Amniotic epithelial cell (primary cell): ENCODE measurements around the gene CYP2R1.
A peak's percentile ranks its signal among the peaks of the same experiment; 100 is the strongest.

ENCODE experiments used
- DNase-seq: peaks from one replicate; pipeline ENCODE4 v3.0.0-alpha.2; 2010; ENCODE audit warnings: low read depth

CYP2R1 gene, protein sequence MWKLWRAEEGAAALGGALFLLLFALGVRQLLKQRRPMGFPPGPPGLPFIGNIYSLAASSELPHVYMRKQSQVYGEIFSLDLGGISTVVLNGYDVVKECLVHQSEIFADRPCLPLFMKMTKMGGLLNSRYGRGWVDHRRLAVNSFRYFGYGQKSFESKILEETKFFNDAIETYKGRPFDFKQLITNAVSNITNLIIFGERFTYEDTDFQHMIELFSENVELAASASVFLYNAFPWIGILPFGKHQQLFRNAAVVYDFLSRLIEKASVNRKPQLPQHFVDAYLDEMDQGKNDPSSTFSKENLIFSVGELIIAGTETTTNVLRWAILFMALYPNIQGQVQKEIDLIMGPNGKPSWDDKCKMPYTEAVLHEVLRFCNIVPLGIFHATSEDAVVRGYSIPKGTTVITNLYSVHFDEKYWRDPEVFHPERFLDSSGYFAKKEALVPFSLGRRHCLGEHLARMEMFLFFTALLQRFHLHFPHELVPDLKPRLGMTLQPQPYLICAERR

DNA sequence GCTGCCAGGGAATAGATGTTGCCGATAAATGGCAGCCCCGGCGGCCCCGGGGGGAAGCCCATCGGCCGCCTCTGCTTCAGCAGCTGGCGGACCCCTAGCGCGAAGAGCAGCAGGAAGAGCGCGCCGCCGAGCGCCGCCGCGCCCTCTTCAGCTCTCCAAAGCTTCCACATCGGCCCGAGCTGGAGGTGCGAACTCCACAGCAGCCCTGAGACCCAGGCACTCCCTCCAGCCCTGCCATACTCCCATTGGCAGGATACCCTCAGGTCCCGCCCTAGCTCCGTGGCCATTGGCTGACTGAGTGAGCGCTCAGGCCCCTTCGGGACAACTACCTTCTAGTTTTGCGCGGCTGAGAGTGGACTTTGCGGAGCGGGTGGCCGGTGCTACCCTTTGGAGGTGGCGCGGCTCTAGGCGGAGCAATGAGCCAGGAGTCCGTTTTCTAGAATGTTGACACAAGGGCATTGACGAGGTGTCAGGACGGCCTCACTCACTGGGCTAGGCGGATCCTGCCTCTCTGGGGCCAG, at the start of gene CYP2R1:
Gene CYP2R1, minus strand, starts transcription at position 196 of the 521 bp plus-strand sequence. Its CDS starts 26 bp downstream, at position 170.
- DNase-seq = peak; percentile 96

DNA sequence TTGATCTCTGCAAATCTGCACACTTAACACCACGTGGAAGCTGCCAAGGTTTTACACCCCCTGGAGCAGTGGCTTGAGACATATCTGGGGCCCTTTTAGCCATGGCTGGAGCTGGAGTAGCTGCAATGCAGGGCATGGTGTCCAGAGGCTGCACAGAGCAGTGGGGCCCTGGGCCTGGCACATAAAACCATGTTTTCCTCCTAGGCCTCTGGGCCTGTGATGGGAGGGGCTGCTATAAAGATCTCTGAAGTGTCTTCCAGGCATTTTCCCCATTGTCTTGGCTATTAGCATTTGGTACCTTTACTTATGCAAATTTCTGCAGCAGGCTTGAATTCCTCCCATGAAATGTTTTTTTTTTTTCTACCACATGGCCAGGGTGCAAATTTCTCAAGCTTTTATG, 46.9 kb upstream of the CYP2R1 start:
- no peak for DNase-seq

DNA sequence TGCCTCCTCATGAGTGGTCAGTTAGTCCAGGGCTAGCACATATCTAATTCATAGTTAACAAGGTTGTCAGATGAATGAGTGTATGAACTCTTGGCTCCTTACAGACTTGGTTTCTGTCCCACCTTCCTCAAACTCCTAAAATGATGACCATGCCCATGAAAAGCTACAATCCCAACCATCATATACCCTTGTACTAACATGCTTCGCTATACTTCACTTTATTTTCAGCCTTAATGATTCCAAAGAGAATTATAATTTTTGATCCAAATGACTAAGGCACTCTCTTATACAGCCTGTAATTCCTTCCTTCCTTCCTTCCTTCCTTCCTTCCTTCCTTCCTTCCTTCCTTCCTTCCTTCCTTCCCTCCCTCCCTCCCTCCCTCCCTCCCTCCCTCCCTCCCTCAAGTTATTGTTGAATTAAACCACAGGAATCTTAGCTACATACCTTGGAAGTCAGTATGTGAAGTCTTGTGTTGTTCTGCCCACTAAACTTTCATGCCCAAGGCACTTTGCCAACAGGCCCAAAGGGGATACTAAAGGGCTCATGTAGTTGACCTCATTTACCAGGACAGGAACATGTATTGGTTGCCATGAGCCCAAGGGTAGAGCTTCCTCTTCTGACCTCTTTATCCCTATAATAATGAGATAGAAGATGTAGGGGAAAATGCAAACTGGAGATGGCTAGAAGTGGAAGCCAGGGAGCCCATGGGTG, 42.8 kb upstream of the CYP2R1 start:
- DNase-seq = no peak

DNA sequence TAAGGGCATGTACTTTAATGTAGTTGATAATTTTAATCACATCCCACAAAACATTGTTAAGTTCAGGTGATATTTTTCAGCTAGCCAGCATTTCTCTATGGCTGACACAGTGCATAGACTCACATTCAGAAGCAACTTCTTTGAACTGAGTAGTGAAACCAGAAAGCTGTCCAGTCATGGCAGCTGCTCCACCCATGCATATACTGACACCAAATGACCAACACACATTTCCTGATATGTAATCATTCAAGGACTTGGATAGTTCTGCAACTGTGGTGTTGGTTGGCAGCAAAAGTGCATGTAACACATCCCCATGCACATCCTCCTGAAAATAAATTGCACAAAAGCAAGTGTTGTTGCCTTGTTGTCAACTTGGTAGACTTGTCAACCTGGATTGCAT, 40.4 kb upstream of the CYP2R1 start:
- no peak for DNase-seq

DNA sequence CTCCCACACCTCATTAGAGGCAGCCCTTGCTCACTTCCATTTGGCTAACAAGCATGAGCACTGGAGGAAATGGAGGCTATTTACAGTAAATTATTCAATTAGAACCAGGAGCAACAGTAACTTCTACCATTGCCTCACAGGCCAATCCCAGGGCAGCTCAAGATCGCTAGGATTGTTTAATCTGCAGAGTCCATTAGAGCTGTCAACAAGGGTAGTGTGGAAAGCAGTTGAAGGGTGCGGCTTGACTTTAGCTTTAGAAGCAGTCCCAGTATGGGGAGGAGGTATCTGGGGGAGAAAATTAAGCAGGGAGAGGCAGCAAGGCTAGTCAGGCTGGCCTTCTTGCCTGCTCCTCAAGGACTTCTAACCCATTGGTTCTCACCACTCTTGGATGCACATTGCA, 38.3 kb upstream of the CYP2R1 start:
- no peak for DNase-seq

DNA sequence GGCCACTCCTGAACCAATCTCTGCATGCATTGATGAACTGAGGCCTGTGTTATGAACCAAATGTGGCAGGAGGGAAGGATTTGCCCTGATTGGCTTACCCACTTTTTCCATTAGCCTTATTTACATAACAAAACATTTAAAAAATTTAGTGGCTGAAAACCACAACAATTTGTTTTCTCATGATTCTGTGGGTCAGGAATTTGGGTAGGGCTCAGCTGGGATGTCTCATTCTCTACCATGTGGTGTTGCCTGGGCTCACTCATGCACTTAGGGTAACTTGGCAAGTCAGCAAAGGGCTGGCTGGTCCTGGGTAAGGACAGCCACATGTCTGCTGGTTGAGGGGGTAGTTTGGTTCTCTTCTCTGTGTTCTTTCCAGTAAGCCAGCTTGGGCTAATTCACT, 35.1 kb upstream of the CYP2R1 start:
- DNase-seq = peak; percentile 11

DNA sequence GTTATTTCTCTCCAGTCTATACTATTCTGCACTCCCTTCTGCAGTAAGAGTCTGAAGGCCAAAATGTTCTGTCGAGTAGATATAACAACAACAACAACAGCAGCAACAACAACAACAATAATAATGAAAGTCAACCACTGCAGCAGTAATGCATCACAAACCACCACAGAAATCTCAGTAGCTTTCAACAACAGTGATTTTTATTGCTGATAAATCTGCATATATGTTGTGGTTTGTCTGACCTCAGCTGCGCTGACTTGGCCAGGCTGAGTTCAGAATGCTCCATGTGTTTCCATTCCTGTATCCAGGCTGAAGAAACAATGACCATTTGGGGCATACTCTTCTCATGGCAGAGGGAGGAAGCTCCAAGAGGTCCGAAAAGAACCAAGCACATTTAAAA, 32.3 kb upstream of the CYP2R1 start:
- DNase-seq = no peak

DNA sequence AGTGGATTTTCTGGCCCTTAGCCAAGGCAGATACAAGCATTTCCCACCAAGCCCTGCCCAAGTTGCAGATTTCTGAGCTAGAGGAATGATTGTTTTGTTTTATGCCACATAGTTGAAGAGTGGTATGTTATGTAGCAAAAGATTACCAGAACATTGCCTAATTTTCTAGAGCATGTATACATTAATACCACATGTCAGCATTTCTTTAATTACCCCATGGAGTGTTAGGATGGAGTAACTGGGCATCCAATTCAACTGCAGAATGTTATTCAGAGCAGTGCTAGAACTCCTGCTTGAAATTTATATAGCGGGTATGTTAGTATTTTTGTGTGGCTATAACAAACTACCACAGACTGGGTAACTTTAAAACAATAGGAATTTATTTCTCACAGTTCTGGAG, 24.4 kb upstream of the CYP2R1 start:
- DNase-seq = no peak

DNA sequence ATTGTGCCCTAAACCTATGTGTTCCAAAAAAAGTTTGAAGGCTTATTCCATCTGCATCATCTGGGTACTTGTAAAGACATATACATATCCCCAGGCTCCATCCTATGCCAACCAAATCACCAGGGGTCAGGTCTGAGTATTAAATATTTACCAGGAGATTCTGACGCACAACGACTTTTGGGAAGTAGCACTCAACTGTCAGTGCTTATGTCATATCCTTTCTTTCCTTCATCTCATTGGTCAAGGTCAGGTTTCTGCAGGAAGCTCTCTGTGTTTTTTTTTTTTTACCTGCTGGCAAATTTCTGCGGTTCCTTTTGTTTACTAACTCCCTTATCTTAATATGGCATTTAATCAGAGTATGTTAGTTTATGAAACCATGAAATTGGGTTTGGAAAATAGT, 22.5 kb upstream of the CYP2R1 start:
- DNase-seq = no peak

DNA sequence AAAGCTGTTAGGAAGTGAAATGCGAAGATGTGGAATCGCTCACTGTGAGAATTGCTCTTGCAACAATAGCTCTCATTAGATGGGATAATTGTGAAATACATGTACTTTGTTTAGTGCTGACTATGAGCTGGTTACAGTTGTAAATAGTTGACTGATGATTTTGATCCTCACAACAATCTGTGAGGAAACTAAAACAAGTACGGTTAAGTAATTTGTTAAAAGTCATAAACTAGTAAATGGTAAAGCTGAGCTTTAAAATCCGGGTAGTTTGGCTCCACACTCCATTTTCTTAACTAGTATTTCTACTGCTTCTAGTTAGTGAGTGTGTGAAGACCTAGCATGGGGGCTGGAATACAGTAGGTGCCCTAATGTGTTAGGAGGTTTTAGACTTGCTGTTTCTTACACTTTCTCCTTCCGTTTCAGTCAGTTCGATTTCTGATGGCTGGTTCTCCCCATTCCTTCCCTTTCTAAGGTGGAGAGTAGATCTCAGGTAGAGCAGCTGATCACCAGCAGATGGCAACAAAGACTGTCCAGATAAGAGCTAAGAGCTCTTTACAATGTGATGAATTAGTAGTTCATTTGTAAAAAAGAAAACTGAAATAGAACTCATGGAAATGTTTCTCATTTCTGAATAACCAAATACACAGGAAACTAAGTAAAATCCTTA, 16.3 kb upstream of the CYP2R1 start:
- DNase-seq = peak; percentile 62

DNA sequence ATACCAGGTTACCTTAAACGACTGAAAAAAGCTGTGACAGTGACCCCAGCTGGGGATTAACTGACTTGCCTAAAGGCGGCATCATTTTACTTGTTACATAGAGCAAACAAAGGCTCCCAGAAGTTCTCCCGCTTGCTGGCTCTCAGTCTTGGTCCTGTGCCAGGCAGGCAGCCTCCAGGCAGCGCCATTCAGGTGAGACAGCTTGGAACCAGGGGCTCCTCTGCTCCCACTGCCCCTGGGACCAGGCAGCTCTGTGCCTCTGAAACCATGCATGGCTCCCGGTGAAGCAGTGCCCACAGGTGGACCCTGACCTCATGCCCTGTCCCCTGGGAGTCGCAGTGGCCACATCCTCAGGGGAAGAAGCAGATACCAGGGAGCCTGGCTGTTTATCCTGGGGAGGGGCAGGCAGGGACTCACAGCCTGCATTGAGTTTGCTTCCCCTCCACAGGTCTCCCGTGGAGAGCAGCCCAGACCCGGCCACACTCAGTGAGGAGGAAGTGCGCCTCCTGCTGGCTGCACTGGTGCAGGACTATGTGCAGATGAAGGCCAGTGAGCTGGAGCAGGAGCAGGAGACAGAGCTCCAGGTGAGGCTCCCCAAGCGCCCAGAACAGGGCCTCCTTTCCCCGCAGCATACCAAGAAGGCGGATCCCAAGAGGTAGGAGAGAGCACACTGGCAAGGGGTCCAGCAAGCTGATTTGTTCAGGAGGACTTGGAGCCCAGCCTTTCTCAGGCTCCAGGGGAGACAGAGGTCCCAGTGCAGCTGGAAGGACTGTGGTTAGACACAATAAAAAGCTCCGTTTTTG, 15.6 kb upstream of the CYP2R1 start:
- peak; percentile 38 for DNase-seq

DNA sequence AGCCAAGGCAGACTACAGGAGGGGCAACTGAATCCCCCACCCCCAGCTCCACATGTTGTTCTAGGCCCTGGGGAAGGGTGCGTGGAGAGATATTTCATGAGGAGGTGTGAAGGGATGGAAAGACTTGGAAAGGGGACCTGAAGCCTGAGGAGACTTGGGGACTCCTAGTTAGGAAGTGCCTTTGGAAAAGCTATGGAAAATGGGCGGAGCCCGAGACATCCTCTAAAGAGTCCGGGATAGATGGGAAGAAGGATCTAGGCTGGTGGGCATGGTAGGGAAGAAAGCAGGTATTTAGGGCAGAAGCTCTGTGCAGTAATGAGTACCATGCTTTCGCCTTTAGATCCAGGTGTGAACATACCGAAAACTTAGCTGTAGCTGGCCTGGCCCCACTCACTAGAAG, 15.0 kb upstream of the CYP2R1 start:
- DNase-seq = no peak

DNA sequence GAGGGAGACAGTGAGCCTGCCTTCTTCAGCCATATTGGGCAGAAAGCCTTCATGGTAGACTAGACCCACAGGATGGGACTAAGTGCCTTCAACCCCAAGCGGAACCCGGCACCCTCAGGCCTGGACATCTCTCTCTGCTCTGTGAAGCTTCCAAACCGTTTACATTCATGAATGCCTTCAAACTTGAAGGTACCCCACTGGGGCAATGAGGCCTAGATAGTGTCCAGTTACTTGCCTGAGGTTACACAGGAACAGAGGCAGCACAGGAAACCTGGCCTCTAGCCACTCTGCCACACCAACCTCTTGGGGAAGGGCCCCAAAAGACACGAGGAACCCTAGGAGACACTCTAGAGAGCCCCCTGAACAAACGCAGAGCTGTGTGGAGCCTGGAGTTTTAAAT, 14.5 kb upstream of the CYP2R1 start:
- no peak for DNase-seq

DNA sequence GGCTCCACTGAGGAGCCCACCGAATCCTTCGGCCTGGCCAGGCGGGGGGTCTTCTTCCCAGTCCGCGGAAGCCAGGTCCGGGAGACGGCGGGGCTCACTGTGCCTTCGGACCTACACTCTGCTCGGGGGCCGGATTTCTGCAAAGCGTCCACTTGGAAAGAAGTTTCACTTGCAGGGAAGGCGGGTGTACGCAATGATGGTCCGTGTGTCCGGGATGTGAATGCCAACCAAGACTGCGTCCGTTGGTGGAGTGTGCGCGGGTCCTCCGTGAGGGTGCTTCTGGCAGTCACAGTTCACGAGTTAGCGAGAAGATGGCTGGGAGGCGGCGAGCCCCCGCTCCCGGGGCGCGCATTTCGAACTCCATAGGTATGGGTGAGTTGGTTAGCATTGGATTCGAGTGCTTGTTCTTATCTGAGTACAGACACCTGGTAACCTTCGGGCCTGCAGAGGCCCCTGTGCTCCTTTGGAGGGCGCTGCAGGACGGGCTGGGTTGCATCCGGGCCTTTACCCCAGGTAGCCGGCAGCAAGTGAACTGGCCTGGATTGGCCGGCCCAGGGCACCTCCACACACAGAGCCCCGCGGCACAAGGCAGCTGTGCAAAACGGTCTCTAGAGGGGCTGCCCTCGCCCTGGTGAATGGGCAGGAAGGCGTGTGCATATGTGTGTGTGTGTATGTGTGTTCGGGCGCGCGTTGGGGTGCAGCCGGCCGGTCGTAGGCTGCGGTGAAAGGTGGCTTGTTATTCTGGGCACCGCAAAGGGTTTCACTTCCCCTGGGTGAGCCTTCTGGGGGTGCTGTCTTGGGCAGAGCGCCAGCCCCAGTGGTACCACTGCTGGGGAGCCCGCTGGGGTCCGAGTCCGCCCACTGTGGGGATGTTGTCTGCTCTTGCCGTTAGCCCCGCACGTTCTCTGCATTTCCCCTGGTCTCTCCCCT, 13.3 kb upstream of the CYP2R1 start:
- DNase-seq = peak; percentile 47

DNA sequence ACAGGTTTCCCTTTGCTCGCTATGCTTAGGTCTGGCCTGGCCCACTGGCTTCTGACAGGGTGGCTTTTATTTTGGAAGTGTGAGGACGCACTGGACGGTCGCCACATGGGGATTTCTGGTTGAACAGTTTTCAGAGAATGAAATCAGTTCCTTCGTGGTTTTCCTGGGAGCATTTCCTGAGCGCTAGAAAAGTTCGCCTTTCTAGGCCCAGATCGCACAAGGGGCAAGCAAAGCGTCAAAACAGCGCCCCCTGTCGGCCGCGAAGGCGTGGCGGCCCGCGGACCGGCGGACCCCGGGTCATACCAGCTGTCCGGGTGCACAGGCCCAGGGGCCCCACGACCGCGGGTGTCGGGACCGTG, 12.7 kb upstream of the CYP2R1 start:
- DNase-seq = peak; percentile 58

DNA sequence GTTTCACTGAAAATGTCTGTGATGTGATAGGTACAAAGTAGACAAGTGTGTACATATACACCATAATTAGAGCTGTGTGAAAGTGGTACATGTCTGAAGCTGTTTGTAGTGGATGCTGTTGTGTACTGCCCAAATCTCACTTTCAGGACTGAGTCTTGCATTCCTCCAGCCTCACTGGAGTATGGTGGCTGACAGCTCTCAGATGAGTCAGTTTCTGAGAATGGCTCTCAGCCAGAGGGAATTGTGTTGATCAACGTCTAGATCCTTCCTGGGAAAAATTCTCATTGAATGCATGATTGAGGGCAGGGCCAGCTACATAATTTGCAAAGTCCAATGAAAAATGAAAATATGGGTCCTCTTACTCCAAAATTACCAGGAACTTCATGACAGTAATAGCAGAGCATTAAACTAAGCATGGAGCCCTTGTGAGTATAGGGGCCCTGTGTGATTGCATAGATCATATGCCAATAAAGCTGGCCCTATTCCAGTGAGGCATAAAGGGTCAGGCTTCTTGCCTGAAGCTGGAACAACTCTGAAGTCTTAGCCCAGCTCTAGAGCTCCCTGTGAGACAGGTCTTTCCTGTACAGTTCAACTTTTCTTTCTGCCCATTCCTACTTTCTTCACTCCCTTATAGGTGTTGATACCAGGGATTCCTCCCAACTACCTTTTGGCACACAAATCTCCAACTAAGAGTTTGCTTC, 10.8 kb upstream of the CYP2R1 start:
- DNase-seq = peak; percentile 87

DNA sequence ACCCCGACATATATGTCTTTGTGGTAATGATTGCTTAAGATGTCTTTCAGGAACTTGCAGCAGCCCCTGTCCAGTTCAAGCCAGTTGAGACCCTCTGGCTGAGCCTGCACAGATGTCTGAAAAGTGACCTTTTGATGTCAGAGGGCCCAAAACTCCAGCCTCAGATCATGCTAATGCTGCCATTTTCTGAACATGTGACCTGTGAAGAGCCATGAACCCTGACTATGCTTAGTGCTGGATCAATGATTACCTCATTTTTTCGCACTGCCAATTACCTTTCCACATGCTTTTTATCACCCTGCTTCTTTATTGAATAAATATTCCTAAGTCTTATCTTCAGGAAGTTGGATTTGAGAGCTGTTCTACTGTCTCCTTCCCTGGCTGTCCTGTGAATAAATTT, 6.9 kb upstream of the CYP2R1 start:
- no peak for DNase-seq

DNA sequence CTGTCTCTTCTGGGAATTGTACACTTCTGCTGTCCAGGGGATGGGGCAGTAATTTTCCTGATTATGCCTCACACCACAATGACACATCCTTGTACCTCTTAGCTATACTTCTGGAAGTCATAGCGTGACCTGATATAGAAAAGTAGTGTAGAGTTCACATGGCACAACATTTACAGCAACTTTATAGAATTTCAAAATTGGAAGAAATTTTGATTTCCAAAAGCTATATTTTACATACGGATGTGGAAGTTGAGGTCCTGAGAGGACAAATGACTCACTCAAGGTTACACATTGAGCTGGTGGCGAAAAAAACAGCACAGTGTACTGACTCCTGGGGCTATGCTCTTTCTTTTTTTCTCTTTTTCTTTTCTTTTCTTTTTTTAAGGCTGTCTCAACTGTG, 6.3 kb upstream of the CYP2R1 start:
- DNase-seq = no peak

DNA sequence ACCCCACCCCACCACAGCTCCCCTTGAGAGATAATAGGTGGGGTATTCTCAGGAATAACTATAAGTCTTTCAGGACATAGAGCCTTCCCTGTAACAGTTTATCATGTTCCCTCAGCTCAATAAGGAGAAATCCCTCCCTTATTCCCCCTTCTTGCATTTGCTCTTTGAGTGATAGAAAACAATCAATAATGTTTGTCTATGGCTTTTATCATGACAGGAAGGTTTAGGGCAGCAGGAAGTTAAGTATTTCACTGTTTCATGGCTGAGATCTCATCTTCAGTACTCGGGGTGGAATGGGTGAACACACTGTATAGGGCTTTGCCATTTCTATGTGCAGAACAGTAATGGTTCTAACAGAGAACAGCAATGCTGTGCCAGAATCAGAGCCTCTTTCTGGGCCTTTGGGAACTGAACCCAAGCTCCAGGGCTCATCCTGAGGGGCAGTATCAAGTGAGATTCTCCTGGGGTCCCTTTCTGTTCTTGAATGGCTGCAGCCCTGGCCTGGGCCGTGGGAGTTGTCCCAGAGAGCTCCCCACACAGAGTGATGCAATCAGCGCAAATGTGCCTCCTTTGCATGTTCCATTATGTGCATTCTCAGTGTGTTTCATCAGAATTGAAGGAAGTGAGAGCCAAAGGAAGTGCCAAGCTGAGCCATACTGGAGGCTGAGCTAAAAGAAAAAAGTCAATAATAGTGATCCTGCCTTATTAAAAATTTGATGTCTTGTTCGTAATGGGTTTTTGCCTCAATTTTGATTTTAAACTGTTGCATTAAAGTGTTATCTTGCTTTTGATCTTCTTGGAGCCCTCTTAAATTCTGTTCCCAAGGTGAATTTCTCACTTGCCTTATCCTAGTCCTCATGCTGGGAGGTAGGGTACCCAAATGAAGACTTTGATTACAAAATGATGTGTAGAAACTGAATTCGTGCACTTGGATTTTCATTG, 2.9 kb upstream of the CYP2R1 start:
- DNase-seq = peak; percentile 84
